HCT116 (cell line): ENCODE data around the gene PXT1. TPM values are rescaled to one million over a fixed set of nuclear protein-coding genes. Genes with fewer than 3 reads are reported as not detected.

Source experiments
- ATAC-seq: fragments of 200-7000 bp; cut with Tn5 transposase; 2 replicates; pipeline ENCODE4 v1.9.1; 2020; ENCODE audit warnings: mild to moderate bottlenecking, moderate library complexity
- BruUV-seq: library from RNA; stranded (reverse); fragments of 400-500 nt; replicated peaks from 2 replicates; lab custom pipeline; 2021; lab: Mats Ljungman, UMichigan
- CTCF ChIA-PET: fragments of 300-600 bp; sonication (Branson Sonifier 250); formaldehyde crosslinking; loops from one replicate; lab custom pipeline; 2021; ENCODE audit warnings: antibody characterized with exemption; lab: Charles Lee
- POLR2A ChIA-PET: fragments of 300-600, 350-600 bp; sonication (Branson Sonifier 250); formaldehyde crosslinking; loops from one replicate; lab custom pipeline; 2021; ENCODE audit warnings: antibody characterized with exemption; lab: Charles Lee
- RAD21 ChIA-PET, 2 experiments: fragments of 300-600 bp; sonication (Branson Sonifier 250); formaldehyde crosslinking; loops; one replicate each; lab custom pipeline; 2023; ENCODE audit warnings: low total read pairs in 2 of 2; ENCODE audit not compliant: uncharacterized antibody in 2 of 2, unreplicated experiment in 2 of 2, low non-redundant PET in 1 of 2; lab: Charles Lee
- DNase-seq: peaks from one replicate; pipeline ENCODE4 v3.0.0-alpha.2; 2010; ENCODE audit warnings: low read depth, low spot score
- H2AFZ ChIP-seq: fragments of 200-600 bp; shearing (Covaris generic), sonication (generic); 2 replicates; pipeline ENCODE4 v1.6.1; 2017; ENCODE audit warnings: low read depth, mixed run types, mixed read lengths, antibody characterized with exemption, low read length; ENCODE audit not compliant: poor library complexity, severe bottlenecking
- H3K27ac ChIP-seq: 2 replicates; pipeline ENCODE4 v1.5.1; 2012; ENCODE audit warnings: low read depth, low read length
- H3K27me3 ChIP-seq: fragments of 200-600 bp; sonication (generic); 2 replicates; pipeline ENCODE4 v1.6.1; 2016; ENCODE audit warnings: mixed run types, low read length, mixed read lengths; ENCODE audit not compliant: insufficient read depth
- H3K36me3 ChIP-seq, 2 experiments: fragments of 200-500 bp in 1 of 2; fragments of 200-600 bp in 1 of 2; sonication (Bioruptor generic) in 1 of 2; sonication (generic) in 1 of 2; 2 replicates each; pipeline versions ENCODE4 v1.5.1 to v1.6.1; 2014 to 2016; ENCODE audit warnings: low read length in 2 of 2, inconsistent platforms in 1 of 2, mixed read lengths in 1 of 2, mixed run types in 1 of 2; ENCODE audit not compliant: insufficient read depth in 2 of 2, control insufficient read depth in 1 of 2
- H3K4me1 ChIP-seq, 2 experiments: fragments of 200-600 bp in 1 of 2; sonication (generic) in 1 of 2; 2 replicates each; pipeline versions ENCODE4 v1.5.1 to v1.6.1; 2012 to 2017; ENCODE audit warnings: low read length in 2 of 2, inconsistent platforms in 1 of 2, mild to moderate bottlenecking in 1 of 2, mixed read lengths in 1 of 2, mixed run types in 1 of 2, moderate library complexity in 1 of 2; ENCODE audit not compliant: insufficient read depth in 2 of 2, control insufficient read depth in 1 of 2
- H3K4me2 ChIP-seq: fragments of 200-600 bp; sonication (generic); 2 replicates; pipeline ENCODE4 v1.6.1; 2017; ENCODE audit warnings: mixed run types, low read length, mixed read lengths
- H3K4me3 ChIP-seq, 2 experiments: fragments of 200-600 bp in 1 of 2; sonication (generic) in 1 of 2; replicated peaks in 1 of 2; 2 replicates each; pipeline ENCODE4 v1.5.1; 2011 to 2016; ENCODE audit warnings: low read length in 2 of 2, control low read depth in 1 of 2, low read depth in 1 of 2, mild to moderate bottlenecking in 1 of 2, mixed read lengths in 1 of 2, mixed run types in 1 of 2
- H3K79me2 ChIP-seq: fragments of 200-600 bp; sonication (generic); 2 replicates; pipeline ENCODE4 v1.6.1; 2017; ENCODE audit warnings: mild to moderate bottlenecking, mixed run types, low read length, moderate library complexity, mixed read lengths; ENCODE audit not compliant: insufficient read depth
- H3K9ac ChIP-seq: fragments of 200-600 bp; sonication (generic); 2 replicates; pipeline ENCODE4 v1.6.1; 2016; ENCODE audit warnings: low read length, mixed read lengths
- H3K9me2 ChIP-seq: fragments of 200-600 bp; sonication (generic), shearing (Covaris generic); 2 replicates; pipeline ENCODE4 v1.6.1; 2017; ENCODE audit warnings: mixed run types, mild to moderate bottlenecking, moderate library complexity; ENCODE audit not compliant: insufficient read depth
- H3K9me3 ChIP-seq, 2 experiments: fragments of 200-500 bp in 1 of 2; fragments of 200-600 bp in 1 of 2; sonication (Bioruptor generic) in 1 of 2; sonication (generic) in 1 of 2; 2 replicates each; pipeline ENCODE4 v1.6.1; 2014 to 2017; ENCODE audit warnings: low read length in 2 of 2, mixed read lengths in 2 of 2, inconsistent platforms in 1 of 2, low read depth in 1 of 2, mild to moderate bottlenecking in 1 of 2, mixed run types in 1 of 2, moderate library complexity in 1 of 2; ENCODE audit not compliant: control insufficient read depth in 1 of 2, insufficient read depth in 1 of 2
- H4K20me1 ChIP-seq: fragments of 200-600 bp; sonication (generic), shearing (Covaris generic); 2 replicates; pipeline ENCODE4 v1.6.1; 2017; ENCODE audit warnings: mixed run types, mild to moderate bottlenecking, moderate library complexity; ENCODE audit not compliant: insufficient read depth
- POLR2AphosphoS5 ChIP-seq: IDR thresholded peaks from 2 replicates; pipeline ENCODE4 v1.6.1; 2011; ENCODE audit warnings: mild to moderate bottlenecking, low read depth, low read length, moderate library complexity
- intact Hi-C: fragments of 100-400 bp; cut with micrococcal nuclease; formaldehyde crosslinking; loops from 2 replicates; pipeline ENCODE4 v1.10.0; 2022
- total RNA-seq: library from RNA; stranded (reverse); gene quantifications from one replicate; pipeline ENCODE4 v1.2.1, GENCODE V29; 2021; ENCODE audit not compliant: unreplicated experiment
- TF ChIP-seq, protein P1 (sequence below): IDR thresholded peaks from 2 replicates; pipeline ENCODE4 v1.6.1; 2011; ENCODE audit warnings: mild to moderate bottlenecking, low read length, moderate library complexity; ENCODE audit not compliant: insufficient replicate concordance; ENCODE audit errors: extremely low read depth
- TF ChIP-seq, protein P2 (sequence below), 3 experiments: fragments of 200-600 bp in 1 of 3; sonication (generic) in 1 of 3; IDR thresholded peaks in 2 of 3; conservative IDR thresholded peaks in 1 of 3; 2 replicates each; pipeline ENCODE4 v1.5.1; 2012 to 2017; ENCODE audit warnings: low read depth in 2 of 3, low read length in 2 of 3, antibody characterized with exemption in 1 of 3, borderline replicate concordance in 1 of 3, control low read depth in 1 of 3, mild to moderate bottlenecking in 1 of 3, mixed read lengths in 1 of 3, mixed run types in 1 of 3, moderate library complexity in 1 of 3; ENCODE audit not compliant: insufficient read depth in 1 of 3

Gene PXT1
- total RNA-seq, 1 experiment from 2014 or later = 0.17 TPM

DNA sequence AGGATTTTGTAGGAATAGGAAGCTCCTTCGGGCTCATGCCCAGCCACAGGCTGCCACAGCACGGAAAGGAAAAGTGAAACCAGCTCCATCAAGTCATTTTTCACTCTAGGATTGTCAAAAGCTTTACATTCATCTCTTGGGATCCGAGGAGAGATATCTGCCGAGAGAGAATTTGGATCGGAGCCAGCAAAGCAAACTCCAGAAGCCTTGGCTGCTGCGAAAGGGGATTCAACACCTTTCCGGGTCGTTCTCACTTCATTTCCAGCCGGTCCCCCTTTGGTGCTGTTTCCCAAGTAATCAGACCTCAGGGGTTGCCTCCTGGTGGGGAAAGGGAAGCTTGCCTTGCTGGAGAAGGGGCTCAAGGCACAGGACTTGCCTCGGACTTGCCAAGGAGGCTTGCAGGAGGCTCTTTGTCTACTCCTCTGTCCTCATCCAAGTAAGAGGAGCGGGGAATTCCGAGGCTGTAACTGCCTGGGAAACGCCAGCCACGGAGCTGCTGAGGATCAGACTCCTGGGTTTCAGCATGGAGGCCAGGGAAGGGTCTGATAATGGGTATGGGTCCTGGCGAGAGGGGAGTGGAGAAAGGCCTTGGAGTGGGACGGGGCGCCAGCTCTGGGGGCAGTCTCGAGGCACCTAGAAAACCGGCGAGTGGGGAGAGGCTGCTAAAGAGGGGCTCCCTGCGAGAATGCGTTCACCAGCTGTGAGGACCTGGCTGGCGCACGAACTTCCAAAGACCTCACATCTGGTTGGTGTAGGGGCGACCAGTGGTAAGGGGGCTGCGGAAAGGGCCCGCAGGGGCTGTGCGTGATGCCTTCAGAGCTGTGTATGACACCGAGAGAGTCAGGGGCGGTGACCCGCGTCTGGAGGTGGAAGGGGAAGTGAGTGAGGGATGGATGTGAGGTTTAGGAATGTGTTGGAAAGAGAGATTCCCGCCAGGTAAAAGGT, 55.9 kb downstream of the PXT1 start:
- Histone ChIP-seq H3K4me1 (peaks cover 0 to 20% of the 10 kb centered on the region in 2 experiments; a peak in 2 of 4 replicates), H3K9me2 (no peaks in the 10 kb centered on the region), H3K27me3 (no peaks in the 10 kb centered on the region), H3K27ac (no peak overlapping the region), H3K9ac (peak overlapping the region; percentile 50), H3K36me3 (no peaks in the 10 kb centered on the region), H3K9me3 (no peaks in the 10 kb centered on the region), H2AFZ (peak overlapping the region; percentile 83), H3K4me3 (peak overlapping the region; percentile 52 to 65), H3K79me2 (no peaks in the 10 kb centered on the region), H3K4me2 (peak overlapping the region; percentile 91), H4K20me1 (no peaks in the 10 kb centered on the region)
- DNase-seq (no peak), ATAC-seq (peak; percentile 65)
- TF ChIP-seq, protein P1, sequence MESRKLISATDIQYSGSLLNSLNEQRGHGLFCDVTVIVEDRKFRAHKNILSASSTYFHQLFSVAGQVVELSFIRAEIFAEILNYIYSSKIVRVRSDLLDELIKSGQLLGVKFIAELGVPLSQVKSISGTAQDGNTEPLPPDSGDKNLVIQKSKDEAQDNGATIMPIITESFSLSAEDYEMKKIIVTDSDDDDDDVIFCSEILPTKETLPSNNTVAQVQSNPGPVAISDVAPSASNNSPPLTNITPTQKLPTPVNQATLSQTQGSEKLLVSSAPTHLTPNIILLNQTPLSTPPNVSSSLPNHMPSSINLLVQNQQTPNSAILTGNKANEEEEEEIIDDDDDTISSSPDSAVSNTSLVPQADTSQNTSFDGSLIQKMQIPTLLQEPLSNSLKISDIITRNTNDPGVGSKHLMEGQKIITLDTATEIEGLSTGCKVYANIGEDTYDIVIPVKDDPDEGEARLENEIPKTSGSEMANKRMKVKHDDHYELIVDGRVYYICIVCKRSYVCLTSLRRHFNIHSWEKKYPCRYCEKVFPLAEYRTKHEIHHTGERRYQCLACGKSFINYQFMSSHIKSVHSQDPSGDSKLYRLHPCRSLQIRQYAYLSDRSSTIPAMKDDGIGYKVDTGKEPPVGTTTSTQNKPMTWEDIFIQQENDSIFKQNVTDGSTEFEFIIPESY = no peak
- TF ChIP-seq POLR2AphosphoS5 = no peak
- TF ChIP-seq, protein P2, sequence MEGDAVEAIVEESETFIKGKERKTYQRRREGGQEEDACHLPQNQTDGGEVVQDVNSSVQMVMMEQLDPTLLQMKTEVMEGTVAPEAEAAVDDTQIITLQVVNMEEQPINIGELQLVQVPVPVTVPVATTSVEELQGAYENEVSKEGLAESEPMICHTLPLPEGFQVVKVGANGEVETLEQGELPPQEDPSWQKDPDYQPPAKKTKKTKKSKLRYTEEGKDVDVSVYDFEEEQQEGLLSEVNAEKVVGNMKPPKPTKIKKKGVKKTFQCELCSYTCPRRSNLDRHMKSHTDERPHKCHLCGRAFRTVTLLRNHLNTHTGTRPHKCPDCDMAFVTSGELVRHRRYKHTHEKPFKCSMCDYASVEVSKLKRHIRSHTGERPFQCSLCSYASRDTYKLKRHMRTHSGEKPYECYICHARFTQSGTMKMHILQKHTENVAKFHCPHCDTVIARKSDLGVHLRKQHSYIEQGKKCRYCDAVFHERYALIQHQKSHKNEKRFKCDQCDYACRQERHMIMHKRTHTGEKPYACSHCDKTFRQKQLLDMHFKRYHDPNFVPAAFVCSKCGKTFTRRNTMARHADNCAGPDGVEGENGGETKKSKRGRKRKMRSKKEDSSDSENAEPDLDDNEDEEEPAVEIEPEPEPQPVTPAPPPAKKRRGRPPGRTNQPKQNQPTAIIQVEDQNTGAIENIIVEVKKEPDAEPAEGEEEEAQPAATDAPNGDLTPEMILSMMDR (IDR thresholded peaks at IDR 0.05 in 2 of 3, conservative IDR thresholded peaks at IDR 0.05 in 1 of 3; ENCODE audit: borderline replicate concordance in 1 of 3, insufficient read depth in 1 of 3, low read depth in 2 of 3, low read length in 2 of 3) = peak in 1 of 3 experiments; percentile 11; a peak in 1 of 6 replicates
- RAD21 ChIA-PET = no interaction called here
- POLR2A ChIA-PET = no interaction called here
- intact Hi-C loops = no loop called here
- CTCF ChIA-PET = no interaction called here
- BruUV-seq = no TSS peak
